NCI-H524 treated with DMSO at 0.1 percent for 48 hours (cell line): ENCODE measurements around the gene CFAP20DC.
"Not testable (repeated sequence)": the region's sequence is repeated elsewhere in the genome, so short reads cannot be mapped to it uniquely, and the experiment has no call there.

Experiments used
- DNase-seq: peaks from one replicate; lab custom pipeline; 2025; lab: John Stamatoyannopoulos, UW

CFAP20DC gene

DNA sequence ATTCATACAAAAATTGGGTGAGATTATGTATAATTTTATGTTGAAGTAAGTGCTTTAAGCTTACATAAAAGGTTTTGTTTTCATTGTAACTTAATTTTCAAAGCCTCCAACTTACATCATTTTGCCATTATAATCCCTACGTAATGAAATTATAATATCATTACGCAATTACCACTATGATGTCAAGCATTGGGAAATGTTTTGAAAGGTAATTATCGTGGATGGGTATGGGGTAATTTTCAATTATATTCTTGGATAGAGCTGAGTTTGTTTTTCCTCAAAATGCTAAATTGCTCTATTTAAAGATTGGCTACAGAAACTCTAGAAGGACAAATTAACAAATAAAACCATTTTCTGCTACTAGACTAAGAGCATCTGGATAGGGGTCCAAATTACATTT, 303.1 kb downstream of the CFAP20DC start:
- no peak for DNase-seq

DNA sequence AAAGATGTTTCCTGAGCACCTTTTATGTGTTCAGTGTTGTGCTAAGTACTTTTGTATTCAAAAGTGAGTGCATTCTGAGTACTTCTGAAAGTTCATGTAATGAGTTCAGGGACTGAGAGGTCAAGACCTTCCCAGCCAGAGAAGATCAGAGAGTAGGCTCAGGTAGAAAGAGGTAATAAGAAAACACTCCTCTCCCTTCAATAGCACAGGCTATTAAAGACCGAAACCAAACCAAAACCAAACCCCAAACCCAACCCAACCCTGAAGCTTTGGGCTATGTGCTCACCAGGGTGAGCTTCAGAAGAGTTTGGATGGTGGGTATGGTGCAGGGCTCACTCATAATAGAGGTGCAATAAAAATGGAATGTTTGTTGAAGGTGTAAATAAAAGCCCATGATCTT, 306.5 kb downstream of the CFAP20DC start:
- no peak for DNase-seq

- DNase-seq: no peak
Observed at GRCh38 chr3:58742239-58742638, 307.6 kb downstream of the CFAP20DC start.

DNA sequence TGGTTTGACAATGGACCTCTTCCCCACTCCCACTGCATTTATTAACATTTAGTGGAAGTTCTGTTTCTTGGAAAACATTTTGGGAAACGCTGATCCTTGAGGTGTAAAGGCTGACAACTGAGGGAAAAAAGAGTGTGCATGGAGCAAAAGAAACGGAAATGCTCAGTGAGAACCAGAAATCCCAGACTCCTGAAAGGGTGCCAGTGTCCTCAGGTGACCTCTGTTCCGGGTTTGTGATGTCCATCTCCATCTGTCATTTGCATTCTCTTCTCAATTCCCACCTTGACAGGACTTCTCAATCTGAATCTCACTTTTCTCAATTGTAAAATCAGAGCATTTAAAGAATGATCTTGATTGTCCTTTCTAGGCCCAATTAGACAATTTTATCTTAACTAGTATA, 312.2 kb downstream of the CFAP20DC start:
- no peak for DNase-seq

DNA sequence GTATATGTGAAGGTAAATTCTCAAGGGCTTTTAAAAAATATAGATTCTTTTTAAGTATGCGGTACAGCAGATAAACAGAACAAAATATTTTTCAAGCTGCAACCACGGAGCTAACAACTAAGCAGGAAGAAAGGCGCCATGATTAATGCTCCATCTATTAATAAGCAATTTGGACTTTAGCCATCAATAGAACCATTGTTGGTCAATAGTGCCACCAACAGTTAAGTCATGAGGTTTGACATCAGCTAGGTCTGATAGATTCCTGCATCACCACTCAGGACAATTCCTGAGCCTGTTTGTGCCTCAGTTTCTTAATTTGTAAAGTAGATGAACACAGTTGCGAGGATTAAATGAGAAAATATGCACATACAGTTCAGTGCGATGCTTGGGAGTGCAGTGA, 318.2 kb downstream of the CFAP20DC start:
- DNase-seq: no peak

GRCh38 chr3:58728723-58729122, 321.1 kb downstream of the CFAP20DC start:
- no peak for DNase-seq

DNA sequence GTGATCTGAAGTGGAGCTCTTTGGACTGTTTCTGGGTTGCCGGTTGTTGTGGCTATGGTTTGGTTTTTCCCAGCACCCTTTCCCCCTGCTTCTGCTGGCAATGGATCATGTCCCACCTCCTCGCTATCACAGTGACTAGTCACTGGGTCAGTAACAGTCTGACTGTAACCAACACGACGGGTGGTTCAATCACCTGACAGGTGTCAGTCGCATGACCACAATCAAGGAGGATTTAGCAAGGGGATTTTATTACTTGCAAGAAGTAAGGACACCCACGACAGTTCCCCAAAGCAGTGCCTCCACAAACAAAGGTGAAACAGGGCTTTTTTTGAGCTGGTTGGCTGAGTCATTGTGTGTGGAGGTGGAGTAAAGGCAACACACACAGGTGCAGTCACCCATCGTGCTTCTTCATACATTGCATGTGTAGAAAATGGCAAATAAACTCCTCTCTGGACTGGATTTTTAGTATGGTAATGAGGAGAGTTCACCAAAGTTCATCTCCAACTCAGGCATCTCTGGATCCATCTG, 324.4 kb downstream of the CFAP20DC start:
- no peak for DNase-seq

- no peak for DNase-seq
Observed at GRCh38 chr3:58724336-58724735, 325.5 kb downstream of the CFAP20DC start.

DNA sequence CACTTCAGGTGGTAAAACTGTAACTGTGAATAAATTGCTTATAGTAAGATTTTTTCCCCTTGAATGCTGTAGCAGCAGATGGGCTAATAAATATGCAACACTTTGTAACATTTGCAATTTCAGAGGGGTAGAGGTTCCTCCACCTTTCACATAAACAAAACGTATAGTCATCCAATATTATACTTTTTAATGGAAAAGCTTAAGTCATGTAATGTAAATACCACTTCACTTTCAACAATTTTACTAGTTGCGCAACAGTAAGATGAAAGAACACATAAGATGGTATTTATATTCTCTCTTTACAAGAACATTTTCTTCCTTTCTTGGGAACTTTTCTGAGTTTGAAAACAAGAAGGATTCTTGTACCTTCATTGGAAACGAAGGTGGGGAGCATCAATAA, 326.7 kb downstream of the CFAP20DC start:
- DNase-seq: no peak

- no peak for DNase-seq
Observed at GRCh38 chr3:58722561-58722960, 327.3 kb downstream of the CFAP20DC start.

DNA sequence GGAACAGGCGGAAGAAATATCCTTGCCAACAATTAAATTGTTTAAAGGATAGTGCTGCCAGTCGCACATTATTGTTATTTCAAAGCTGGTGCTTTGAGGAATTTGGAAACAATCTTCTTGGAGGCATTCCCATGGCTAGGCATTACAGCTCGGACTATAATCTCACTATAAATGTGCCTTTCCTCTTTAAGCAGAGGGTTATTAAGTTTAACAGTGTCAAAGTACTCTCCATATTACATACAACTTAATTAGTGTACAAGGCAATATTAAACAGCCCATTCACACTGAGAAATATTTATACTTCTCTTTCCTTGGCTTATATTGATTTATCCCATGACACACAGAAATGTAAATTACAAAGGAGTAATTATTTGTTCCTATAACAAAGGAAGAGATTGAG, 329.3 kb downstream of the CFAP20DC start:
- no peak for DNase-seq

DNA sequence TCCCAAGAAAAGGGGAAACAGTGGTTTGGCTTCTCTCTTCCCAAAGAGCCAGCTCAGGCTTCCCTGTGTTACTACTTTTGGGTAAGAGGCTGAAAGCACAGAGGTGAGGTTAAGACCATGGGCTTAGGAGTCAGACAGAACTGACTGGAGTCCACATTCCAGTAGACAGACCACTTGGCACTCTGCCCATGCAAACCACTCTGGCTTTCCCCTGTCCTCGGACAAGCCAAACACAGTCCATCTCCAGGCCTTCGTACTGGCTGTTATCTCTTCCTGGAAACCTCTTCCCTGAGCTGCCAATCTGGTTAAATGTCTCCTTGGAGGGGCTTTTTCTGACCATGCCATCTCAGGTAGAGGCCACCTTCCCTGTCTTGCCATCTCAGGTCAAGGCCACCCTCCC, 330.1 kb downstream of the CFAP20DC start:
- DNase-seq: no peak

- DNase-seq: no peak
Observed at GRCh38 chr3:58713715-58714401, 336.0 kb downstream of the CFAP20DC start.

- no peak for DNase-seq
Observed at GRCh38 chr3:58711871-58712270, 338.0 kb downstream of the CFAP20DC start.

GRCh38 chr3:58708983-58709382, 340.8 kb downstream of the CFAP20DC start:
- not testable (repeated sequence) for DNase-seq

DNA sequence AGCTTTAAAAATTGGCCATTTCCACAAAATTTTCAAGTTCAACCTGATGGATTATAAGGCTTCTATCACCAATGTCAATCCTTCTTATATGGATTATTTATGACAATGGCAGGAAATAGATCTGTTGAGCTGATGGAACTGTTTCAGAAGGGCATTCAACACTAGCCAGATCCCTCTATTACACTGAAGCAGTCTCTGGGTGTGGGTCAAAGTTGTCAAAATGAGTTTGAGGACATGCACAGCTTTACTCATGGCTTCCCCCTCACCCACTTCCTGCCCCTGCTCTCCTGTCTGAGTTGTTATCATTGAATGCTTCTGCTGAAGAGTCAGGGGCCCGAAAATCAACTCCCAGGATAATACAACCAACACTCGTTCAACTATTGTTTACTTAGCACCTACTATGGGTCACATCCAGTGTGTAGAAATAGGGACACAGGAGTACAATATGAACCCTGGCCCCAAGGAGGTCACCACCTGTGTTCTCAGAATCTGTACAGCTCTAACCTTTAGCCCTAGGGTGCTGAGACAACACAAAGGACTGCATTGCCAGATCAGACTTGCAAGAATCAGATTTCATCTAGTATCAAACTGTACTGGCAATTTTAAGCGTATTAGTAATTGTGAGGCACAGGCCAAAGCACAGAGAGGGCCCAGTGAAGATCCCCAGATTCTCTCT, 341.6 kb downstream of the CFAP20DC start:
- DNase-seq: no peak

- DNase-seq: no peak
Observed at GRCh38 chr3:58707390-58707930, 342.4 kb downstream of the CFAP20DC start.

GRCh38 chr3:58706395-58707167, 343.2 kb downstream of the CFAP20DC start:
- no peak for DNase-seq

DNA sequence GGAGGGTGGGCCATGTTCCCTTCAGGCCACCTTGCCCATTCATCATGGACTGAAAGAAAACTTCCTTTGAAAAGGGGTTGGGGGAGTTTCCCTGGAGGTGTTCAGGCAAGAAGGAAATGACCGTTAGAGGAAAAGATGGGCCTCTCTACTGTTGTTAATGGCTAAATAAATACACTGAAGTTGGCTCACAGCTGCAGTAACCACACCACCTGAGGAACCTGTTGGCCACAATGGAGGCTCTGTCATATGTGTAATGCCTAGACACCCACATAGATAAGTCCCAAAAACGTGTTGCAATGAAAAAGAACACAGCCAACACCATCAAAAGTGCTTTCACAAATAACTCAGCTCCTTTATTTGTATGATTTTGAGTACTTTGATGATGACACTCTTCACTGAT, 345.1 kb downstream of the CFAP20DC start:
- no peak for DNase-seq

GRCh38 chr3:58704304-58704703, 345.5 kb downstream of the CFAP20DC start:
- not testable (repeated sequence) for DNase-seq

DNA sequence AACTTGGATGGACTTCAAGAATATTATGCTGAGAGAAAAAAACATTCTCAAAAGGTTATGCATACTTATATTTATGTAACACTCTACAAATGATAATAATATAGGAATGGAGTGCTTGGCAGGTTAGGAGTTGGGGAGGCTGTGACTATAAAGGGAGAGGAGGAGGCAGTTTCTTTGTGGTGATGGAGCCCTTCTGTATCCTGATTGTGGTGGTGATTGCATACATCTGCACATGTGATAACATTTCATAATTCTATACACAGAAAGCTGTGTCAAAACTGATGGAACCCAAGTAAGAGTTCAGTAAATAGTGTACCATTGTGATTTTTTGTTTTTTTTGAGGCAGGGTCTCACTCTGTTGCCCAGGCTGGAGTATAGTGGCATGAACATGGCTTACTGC, 351.6 kb downstream of the CFAP20DC start:
- DNase-seq: no peak

DNA sequence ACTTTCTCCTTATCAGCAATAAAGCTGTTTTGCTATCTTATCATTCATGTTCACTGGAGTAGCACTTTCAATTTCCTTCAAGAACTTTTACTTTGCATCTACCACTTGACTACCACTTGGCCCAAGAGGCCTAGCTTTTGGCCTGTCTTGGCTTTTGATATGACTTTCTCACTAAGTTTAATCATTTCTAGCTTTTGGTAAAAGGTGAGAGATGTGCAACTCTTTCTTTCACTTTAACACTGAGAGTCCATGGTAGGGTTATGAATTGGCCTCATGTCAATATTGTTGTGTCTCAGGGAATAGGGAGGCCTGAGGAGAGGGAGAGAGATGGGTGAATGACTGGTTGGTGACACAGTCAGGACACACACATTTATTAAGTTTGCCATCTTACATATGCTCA, 352.3 kb downstream of the CFAP20DC start:
- DNase-seq: no peak

- DNase-seq: not testable (repeated sequence)
Observed at GRCh38 chr3:58696813-58697212, 353.0 kb downstream of the CFAP20DC start.
